ENCODE data around the gene GAS7. TPM values are rescaled to one million over a fixed set of nuclear protein-coding genes. Genes with fewer than 3 reads are reported as not detected.

GAS7 gene
- polyA plus RNA-seq, 1 experiment: 1.4 TPM

GRCh38 chr17:9985646-9986045 is 212.8 kb downstream of the GAS7 start:
- POLR2A ChIA-PET: no interaction called here
- no peaks in the 10 kb centered on the region for H3K36me3 ChIP-seq (ENCODE audit: control insufficient read depth, insufficient read depth, low read length)
- H3K4me3 ChIP-seq (ENCODE audit: low read depth, low read length): no peak overlapping the region
- no peak for TF ChIP-seq CTCF (IDR thresholded peaks at IDR 0.05; ENCODE audit: insufficient read depth, low read depth, low read length)
- CTCF ChIA-PET: interaction anchor here (0.6 to 1.4 kb wide), 3 partner anchors 24 to 1551 kb away, joined by 3 to 6 read pairs (median 3); no protein-coding TSS in a partner anchor
- DNase-seq (ENCODE audit: low read depth): no peak
- H3K27me3 ChIP-seq (ENCODE audit: control insufficient read depth, insufficient read depth, low read length): no peaks in the 10 kb centered on the region

DNA sequence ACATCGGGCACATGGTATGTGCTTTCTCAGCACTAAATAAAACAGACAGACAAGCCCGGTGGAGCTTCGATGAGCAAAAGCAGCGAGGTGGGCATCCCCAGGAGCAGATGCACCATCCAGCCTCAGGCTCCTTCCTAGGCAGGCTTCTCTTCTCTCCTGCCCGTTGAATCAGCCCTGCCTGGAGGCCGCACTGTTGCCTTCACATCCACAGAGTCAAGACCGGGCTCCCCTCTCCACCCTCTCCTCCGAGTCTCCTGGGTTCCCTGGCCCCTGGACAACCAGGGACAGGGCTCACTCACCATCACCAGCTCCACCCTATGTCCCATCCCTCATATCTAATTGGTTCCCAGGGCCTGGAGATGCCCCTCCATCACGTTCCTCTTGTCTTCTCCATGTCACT is 213.6 kb downstream of the GAS7 start:
- Histone ChIP-seq H3K27me3 (ENCODE audit: control insufficient read depth, insufficient read depth, low read length) (no peaks in the 10 kb centered on the region), H3K4me3 (ENCODE audit: low read depth, low read length) (no peak overlapping the region), H3K36me3 (ENCODE audit: control insufficient read depth, insufficient read depth, low read length) (no peaks in the 10 kb centered on the region)
- CTCF ChIA-PET: interaction anchor here (0.6 kb wide), 1 partner anchor 242 kb away, joined by 3 read pairs; no protein-coding TSS in a partner anchor
- POLR2A ChIA-PET: no interaction called here
- TF ChIP-seq CTCF (IDR thresholded peaks at IDR 0.05; ENCODE audit: insufficient read depth, low read depth, low read length): no peak
- no peak for DNase-seq (ENCODE audit: low read depth)

- POLR2A ChIA-PET: no interaction called here
- DNase-seq (ENCODE audit: low read depth): no peak
Observed at GRCh38 chr17:9982159-9982558, 216.2 kb downstream of the GAS7 start.

DNA sequence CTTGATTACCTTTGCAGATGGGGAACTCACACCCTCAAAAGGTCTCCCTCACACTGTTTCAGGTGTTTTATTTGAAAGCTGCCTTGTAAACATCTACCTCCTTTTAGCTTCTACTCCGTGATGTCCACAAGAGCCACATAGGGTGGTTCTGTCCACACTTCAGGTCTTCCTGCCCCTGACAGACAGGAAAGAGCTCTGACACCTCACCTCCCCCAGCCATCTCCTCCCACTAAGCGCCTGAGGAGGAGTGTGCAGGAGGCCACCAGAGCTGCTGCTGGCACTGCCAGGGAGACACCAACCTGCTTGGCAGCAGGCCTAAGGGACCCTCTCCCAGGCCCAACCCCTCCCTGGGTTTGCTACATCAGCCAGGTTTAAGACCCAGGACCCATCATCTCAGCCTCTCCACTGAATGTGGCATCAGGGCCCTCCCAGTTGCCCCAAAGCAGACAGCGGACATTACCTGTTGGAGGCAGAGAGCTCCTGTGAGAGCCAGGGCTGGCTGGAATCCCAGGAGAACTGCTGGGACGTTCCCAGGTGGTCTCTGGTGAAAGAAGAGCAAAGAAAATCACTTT is 217.0 kb downstream of the GAS7 start:
- no peaks in the 10 kb centered on the region for H3K36me3 ChIP-seq (ENCODE audit: control insufficient read depth, insufficient read depth, low read length)
- no peak for DNase-seq (ENCODE audit: low read depth)
- no peak for TF ChIP-seq CTCF (IDR thresholded peaks at IDR 0.05; ENCODE audit: insufficient read depth, low read depth, low read length)
- ChIA-PET CTCF (interaction anchor here (1.0 to 1.8 kb wide), 3 partner anchors 13 to 245 kb away, joined by 3 to 5 read pairs (median 3); no protein-coding TSS in a partner anchor), POLR2A (no interaction called here)
- H3K27me3 ChIP-seq (ENCODE audit: control insufficient read depth, insufficient read depth, low read length): no peaks in the 10 kb centered on the region
- H3K4me3 ChIP-seq (ENCODE audit: low read depth, low read length): no peak overlapping the region

More at GRCh38 chr17:9982159-9982558, 216.2 kb downstream of the GAS7 start:
- Histone ChIP-seq H3K36me3 (ENCODE audit: control insufficient read depth, insufficient read depth, low read length) (no peaks in the 10 kb centered on the region), H3K4me3 (ENCODE audit: low read depth, low read length) (no peak overlapping the region), H3K27me3 (ENCODE audit: control insufficient read depth, insufficient read depth, low read length) (no peaks in the 10 kb centered on the region)
- TF ChIP-seq CTCF (IDR thresholded peaks at IDR 0.05; ENCODE audit: insufficient read depth, low read depth, low read length): peak; percentile 14; the same call in 1 of the 2 replicates
- CTCF ChIA-PET: interaction anchor here (1.3 to 1.8 kb wide), 2 partner anchors 58 to 245 kb away, joined by 3 to 5 read pairs; no protein-coding TSS in a partner anchor

- H3K27me3 ChIP-seq (ENCODE audit: control insufficient read depth, insufficient read depth, low read length): no peaks in the 10 kb centered on the region
- TF ChIP-seq CTCF (IDR thresholded peaks at IDR 0.05; ENCODE audit: insufficient read depth, low read depth, low read length): no peak
- POLR2A ChIA-PET: no interaction called here
- no peak overlapping the region for H3K4me3 ChIP-seq (ENCODE audit: low read depth, low read length)
- no peaks in the 10 kb centered on the region for H3K36me3 ChIP-seq (ENCODE audit: control insufficient read depth, insufficient read depth, low read length)
- DNase-seq (ENCODE audit: low read depth): no peak
- CTCF ChIA-PET: interaction anchor here (1.0 kb wide), 1 partner anchor 16 kb away, joined by 8 read pairs; no protein-coding TSS in a partner anchor
Observed at GRCh38 chr17:9979463-9979995, 218.9 kb downstream of the GAS7 start.
